ENCODE measurements around the gene FOXL1. TPM values are rescaled to one million over a fixed set of nuclear protein-coding genes. Genes with fewer than 3 reads are reported as not detected.
A peak's percentile ranks its signal among the peaks of the same experiment; 100 is the strongest.

Gene FOXL1
- polyA plus RNA-seq, 2 of the 4 experiments (the other 2 are of a cell fraction), result 0.48 to 0.70 TPM

- WGBS (ENCODE audit: missing lambda C conversion rate), result 93% methylated on average over 4 of the region's 4 CpGs
- no peak for DNase-seq (ENCODE audit: low read depth in 1 of 2, low spot score in 1 of 2)
- peak overlapping the region; percentile 84 to 86 for H3K27ac ChIP-seq
- peaks cover 28% of the 10 kb centered on the region for H3K4me1 ChIP-seq
- ChIA-PET POLR2A (interaction anchor here (0.9 kb wide), 2 partner anchors 14 to 73 kb away, joined by 3 read pairs; no protein-coding TSS in a partner anchor), CTCF (interaction anchor here (1.0 to 1.2 kb wide), 3 partner anchors 27 to 471 kb away, joined by 3 to 4 read pairs (median 3); no protein-coding TSS in a partner anchor)
- FAIRE-seq, result no peak
- H3K4me3 ChIP-seq, result no peak overlapping the region
- H3K9me3 ChIP-seq, result no peaks in the 10 kb centered on the region
- H3K4me2 ChIP-seq, result no peak overlapping the region; the same call in 1 of the 3 replicates
- TF ChIP-seq RNF2 (IDR thresholded peaks at IDR 0.05; ENCODE audit: borderline replicate concordance, low read depth) (no peak), RCOR1 (IDR thresholded peaks at IDR 0.05; ENCODE audit: low read depth, low read length) (no peak), POLR2A (IDR thresholded peaks at IDR 0.05; ENCODE audit: low read length) (no peak), FOSL2 (IDR thresholded peaks at IDR 0.05) (no peak), FOSL2 (CRISPR knock-in tag; IDR thresholded peaks at IDR 0.05) (no peak), HMGXB4 (CRISPR knock-in tag; IDR thresholded peaks at IDR 0.05; ENCODE audit: borderline replicate concordance) (no peak), CHD2 (IDR thresholded peaks at IDR 0.05; ENCODE audit: low read length, partially characterized antibody) (no peak), NR3C1 (IDR thresholded peaks at IDR 0.05) (no peak), RFX5 (IDR thresholded peaks at IDR 0.05) (no peak), CBX8 (IDR thresholded peaks at IDR 0.05) (no peak), BCL3 (IDR thresholded peaks at IDR 0.05) (no peak), BHLHE40 (IDR thresholded peaks at IDR 0.05; ENCODE audit: low read depth, low read length) (no peak), ZC3H11A (IDR thresholded peaks at IDR 0.05) (no peak), HOXA7 (CRISPR knock-in tag; IDR thresholded peaks at IDR 0.05) (no peak)
- no peak for ATAC-seq
Observed at GRCh38 chr16:86591270-86591669, 12.9 kb downstream of the FOXL1 start.

DNA sequence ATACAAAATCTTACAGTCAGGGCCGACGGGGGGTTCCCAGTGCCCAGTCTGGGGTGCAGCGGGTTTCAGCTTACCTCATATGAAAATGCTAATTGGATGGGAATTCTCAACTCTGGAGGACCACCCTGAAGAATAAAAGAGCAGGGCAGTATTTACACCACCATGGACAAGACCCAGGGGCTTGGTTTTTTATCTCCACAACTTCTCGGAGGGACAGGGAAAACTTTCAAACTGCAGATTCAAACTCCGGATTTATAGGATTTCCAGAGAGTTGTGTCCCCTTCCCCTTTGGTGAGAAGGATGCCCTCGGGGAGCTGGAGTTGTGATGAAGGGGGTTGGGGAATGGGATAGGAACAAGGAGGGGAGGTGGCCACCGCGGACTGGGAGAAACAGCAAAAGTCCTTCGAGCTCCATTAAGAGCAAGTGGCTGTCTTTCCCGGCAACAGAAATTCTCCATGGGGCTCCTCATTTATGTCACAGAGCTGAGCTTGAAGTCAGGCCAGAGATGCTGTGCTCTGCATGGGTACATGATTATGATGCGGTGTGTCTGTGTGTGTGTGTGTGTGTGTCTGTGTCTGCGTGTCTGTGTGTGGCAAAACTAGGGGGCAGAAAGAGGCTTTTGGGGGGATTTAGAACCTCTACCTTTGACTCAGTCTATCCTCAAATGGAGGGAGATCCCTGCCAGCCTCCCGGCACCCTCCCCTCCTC is 15.7 kb downstream of the FOXL1 start:
- POLR2A ChIA-PET, result no interaction called here
- 0 out of 6 replicates have a peak overlapping the region, but pooled peaks of 1 of the 2 experiments have one; percentile 25 for H3K27ac ChIP-seq
- ATAC-seq, result no peak
- 85% methylated on average over 13 of the region's 13 CpGs for WGBS (ENCODE audit: missing lambda C conversion rate)
- no peak for TF ChIP-seq ZNF302 (CRISPR knock-in tag; IDR thresholded peaks at IDR 0.05)
- no peak for TF ChIP-seq CHD2 (IDR thresholded peaks at IDR 0.05; ENCODE audit: low read length, partially characterized antibody)
- no peak for TF ChIP-seq RARB (CRISPR knock-in tag; IDR thresholded peaks at IDR 0.05)
- no peak for TF ChIP-seq RFX5 (IDR thresholded peaks at IDR 0.05)
- TF ChIP-seq MAFK (IDR thresholded peaks at IDR 0.05; ENCODE audit: partially characterized antibody), result no peak
- TF ChIP-seq JUNB (IDR thresholded peaks at IDR 0.05), result no peak
- no peak for TF ChIP-seq HOXB13 (CRISPR knock-in tag; IDR thresholded peaks at IDR 0.05; ENCODE audit: low read depth)
- TF ChIP-seq, protein P1, sequence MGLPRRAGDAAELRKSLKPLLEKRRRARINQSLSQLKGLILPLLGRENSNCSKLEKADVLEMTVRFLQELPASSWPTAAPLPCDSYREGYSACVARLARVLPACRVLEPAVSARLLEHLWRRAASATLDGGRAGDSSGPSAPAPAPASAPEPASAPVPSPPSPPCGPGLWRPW (IDR thresholded peaks at IDR 0.05), result no peak
- no peak for TF ChIP-seq EHF (CRISPR knock-in tag; IDR thresholded peaks at IDR 0.05)
- TF ChIP-seq NR3C1 (IDR thresholded peaks at IDR 0.05), result no peak
- TF ChIP-seq BCL3 (IDR thresholded peaks at IDR 0.05), result no peak
- no peak for TF ChIP-seq CTCF (IDR thresholded peaks at IDR 0.05)
- TF ChIP-seq CBX2 (IDR thresholded peaks at IDR 0.05; ENCODE audit: borderline replicate concordance, low read depth), result no peak
- no peak for TF ChIP-seq FOXS1 (CRISPR knock-in tag; IDR thresholded peaks at IDR 0.05)
- TF ChIP-seq PHF8 (IDR thresholded peaks at IDR 0.05; ENCODE audit: borderline replicate concordance, low read depth), result no peak
- H3K4me3 ChIP-seq, result no peak overlapping the region
- H3K4me1 ChIP-seq, result peaks cover 22% of the 10 kb centered on the region
- CTCF ChIA-PET, result interaction anchor here (0.8 to 0.9 kb wide), 2 partner anchors 12 to 31 kb away, joined by 3 to 4 read pairs; no protein-coding TSS in a partner anchor
- peaks cover 3% of the 10 kb centered on the region; the same call in 1 of the 3 replicates for H3K9me3 ChIP-seq
- no peak for DNase-seq (ENCODE audit: low read depth in 1 of 2, low spot score in 1 of 2)
- FAIRE-seq, result no peak
- no peak overlapping the region for H3K4me2 ChIP-seq
